HG02571 (cell line): ENCODE measurements around the gene ZFYVE28.
"Not testable (repeated sequence)": the region's sequence is repeated elsewhere in the genome, so short reads cannot be mapped to it uniquely, and the experiment has no call there.

Experiments
- ATAC-seq: cut with Tn5 transposase; IDR thresholded peaks from one replicate; pipeline ENCODE4 v1.9.1; 2021; ENCODE audit warnings: mild to moderate bottlenecking, moderate library complexity; ENCODE audit not compliant: unreplicated experiment

The ZFYVE28 gene

DNA sequence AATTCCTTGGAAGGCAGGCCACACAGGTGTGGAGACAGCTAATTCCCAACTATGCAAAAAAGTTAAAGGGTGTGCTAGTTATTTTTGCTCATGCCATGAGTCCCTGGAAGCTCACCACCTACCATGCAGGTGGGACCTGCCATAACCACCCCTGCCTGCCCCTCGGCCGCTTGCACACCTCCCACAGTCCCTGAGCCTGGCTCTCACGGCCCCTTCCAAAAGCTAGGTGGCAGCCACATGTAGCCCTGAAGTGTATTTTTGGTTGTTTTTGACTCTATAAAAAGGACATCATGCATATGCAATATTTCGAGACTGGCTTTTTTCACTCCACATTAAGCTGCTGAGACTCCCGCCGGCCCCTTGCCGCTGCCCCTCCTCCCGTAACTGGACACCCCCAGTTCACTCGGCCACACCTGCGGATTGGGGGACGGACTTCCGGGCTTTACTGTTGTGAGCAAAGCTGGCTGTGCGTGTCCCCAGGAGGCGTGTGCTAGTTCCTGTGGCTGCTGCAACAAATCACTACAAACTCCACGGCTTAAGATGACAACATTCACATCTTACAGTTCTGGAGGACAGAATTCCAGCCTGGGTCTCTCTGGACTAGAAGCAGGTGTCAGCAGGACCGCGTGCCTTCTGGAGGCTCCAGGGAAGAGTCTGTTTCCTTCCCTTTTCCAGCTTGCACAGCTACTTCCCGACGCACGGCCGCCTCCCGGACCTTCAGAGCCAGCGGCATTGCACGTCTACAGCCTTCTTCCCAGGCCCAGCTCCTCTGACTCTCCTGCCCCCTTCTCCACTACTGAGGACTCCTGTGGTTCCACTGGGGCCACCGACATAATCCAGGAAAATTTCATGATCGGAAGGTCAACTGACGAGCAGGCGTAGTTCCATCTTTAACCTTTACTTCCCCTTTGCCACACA, 24.8 kb downstream of the ZFYVE28 start:
- ATAC-seq: no peak

DNA sequence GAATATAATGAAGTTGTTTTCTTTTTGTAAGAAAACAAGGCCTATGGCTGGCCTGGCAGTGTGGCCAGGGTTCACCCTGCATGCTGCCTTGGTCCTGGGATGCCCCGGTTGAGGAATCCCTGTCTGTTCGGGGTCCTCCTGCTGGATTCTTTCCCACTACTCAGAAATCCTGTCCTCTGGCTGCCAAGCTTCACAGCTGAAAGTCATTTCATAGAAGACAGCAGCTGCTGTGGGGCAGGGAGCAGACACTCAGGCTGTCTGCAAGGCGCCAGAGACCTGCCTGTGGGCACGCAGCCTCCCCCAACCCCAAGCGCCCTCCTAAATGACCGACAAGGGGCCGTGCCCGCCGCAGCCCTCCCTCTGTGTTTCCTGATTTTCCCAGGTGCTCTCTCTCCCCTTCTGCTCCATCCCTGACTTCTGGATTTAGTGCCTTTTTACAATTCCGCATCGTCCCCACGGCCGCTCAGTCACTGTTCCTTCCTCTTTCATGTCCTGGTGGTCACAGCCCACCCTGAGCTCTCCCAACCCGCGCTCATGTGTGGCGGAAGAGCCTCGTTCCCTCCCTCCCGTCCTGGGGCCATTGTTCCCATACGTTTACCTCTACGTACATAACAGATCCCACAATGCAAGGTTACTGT, 27.5 kb downstream of the ZFYVE28 start:
- no peak for ATAC-seq

DNA sequence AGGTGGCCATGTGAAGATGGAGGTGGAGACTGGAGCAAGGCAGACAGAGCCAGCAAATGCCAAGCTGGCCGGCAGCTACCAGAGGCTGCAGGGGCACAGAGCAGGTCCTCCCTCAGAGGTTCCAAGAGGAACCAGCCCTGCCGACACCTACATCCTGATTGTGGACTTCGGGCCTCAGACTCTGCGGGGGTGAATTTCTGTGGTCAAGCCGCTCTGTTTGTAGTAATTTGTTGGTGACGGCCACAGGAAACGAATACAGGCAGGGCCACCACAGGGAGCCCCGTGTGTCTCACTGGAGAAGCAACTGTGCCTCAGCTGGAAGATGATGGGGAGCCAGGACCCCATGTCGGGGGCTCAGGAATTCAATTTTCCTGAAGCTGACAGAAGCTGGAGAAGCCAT, 28.3 kb downstream of the ZFYVE28 start:
- ATAC-seq: no peak

DNA sequence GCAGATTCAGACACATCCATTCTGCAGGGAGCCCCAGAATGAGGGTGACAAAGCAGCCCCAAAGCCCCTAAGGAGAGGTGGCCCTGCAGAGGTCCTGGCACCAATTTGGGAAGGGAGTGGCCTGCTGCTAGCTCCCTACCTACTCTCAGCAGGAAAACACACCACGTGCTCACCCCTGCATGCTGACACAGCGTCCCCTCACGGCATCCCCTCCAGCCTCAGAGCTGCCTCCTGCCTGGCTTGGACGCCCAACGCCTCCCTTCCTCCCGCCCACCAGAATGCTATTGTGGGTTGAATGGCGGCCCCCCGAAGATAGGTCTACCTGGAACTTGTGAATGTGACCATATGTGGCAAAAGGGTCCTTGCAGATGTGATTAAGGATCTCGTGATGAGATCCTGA, 28.8 kb downstream of the ZFYVE28 start:
- ATAC-seq: no peak

DNA sequence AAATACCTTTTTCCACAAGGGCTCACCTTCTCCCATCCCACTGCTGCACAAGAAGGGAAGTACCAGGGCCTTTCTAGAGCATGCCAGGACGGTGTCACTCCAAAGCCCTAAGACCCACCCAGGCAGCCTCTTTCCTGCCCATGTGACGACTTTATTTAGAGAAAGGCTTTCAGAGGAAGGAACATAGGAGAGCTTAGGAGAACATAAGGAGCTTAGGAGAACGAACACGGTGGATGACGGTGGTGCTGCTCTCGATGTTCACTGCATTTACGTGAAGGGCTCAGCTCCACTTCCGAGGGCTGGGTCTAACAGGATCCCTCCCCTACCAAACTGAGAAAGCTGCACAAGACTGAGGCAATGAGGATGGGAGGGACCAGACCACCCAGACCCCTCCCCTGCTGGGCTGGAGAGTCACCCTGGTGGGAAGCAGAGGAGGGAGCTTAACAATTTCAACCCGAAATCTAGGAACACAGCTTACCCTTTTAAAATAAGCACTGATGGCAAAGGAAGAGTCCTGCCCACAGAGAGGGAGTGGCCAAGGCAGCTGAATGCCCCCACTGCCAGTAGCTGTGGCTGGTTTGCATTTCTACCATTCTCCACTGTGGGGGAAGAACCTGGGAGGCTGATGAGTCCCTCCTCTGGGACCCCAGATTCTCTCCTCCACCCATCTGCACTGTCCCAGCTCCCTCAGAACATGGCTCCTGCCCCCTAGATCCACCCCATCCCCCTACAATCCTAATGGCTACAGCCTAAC, 29.8 kb downstream of the ZFYVE28 start:
- ATAC-seq: no peak

DNA sequence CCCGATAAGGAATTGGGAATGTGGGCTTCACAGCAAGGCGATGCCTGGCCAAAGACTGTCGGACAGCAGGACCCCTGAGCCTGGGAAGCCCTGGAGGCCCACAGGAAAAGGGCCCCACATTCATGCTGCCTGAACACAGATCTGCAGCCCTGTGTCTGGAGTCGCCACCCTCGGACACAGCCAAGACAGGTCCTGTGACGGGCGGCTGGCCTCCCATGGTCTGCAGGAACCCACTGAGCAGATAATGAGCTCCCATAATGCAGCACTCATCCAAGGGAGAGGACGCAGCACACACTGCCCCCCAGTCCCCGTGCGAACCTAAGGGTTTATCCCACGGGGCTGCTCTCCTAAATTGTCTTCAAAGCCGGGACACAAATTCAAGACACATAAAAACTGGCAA, 30.6 kb downstream of the ZFYVE28 start:
- no peak for ATAC-seq

DNA sequence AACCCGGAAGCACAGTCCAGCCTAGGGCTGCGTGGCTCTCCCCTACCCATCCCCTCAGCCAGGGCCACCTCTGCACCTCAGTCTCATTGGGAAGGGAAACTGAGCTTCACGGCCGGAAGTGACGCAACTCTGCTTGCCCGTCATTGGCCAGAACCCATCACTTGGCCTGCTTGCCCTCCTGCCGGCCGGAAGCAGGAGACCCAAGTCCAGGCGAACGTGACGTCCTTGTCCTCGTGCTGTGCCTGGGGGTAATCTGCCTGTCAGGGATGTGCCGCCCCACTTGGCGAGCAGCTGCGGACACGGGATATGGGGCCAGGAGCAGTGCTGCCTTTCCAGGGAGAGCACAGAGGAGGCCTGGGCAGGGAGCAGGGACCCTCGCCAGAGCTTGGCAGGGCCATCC, 31.2 kb downstream of the ZFYVE28 start:
- ATAC-seq: no peak

DNA sequence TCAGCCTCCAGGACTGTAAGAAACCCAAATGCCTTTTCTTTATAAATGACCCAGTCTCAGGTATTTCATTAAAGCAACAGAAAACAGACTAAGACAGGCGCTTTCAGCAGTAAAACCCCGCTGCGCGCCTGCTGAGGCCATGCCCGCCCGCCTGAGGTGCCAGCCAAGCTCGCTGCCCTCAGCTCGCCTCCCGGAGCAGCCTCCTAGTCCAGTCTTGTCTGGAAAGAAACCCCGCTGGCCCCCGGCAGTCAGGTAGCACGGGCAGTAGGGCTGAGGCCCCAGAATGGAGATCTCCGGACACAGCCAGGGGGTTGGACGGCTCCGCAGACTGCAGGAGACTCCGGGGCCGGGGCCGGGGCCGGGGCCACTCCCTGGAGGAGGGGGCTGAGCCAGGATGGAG, 31.7 kb downstream of the ZFYVE28 start:
- no peak for ATAC-seq

DNA sequence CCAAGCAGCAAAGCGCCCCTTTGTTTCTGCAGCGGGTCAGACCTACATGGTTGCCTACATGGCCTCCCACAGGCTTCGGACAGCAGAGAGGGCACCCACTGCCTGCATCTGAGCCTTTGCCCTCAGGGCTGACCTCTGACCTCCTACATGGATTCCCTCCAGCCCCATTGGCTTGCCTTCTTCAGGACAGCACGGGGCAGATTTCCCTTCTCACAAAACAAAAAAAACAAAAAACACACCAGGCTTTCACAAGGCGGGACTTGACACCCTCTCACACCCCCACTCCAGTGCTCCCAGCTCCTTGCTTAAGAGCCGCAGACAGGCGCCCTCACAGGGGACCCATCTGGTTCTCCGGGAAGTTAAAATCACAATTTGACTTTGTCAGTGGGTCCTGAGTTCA, 32.9 kb downstream of the ZFYVE28 start:
- no peak for ATAC-seq

DNA sequence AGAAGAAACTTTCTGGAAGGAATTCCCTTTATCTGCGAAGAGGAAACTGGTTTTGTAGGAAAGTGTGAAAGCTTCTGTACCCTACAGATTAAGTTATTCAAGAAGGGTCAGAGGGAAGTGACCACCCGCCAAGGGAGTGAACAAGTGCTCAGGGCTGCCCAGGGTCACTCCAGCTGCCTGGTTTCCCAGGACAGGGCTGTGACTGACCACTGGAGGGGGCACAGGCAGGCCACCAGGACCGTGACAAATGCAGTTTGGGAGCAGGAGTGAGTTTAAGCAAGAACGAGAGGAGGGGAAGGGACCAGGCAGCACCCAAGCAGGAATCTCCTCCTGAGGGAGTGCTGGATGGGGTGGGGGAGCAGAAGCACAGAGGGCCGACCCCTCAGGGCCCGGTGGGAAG, 34.2 kb downstream of the ZFYVE28 start:
- ATAC-seq: no peak

DNA sequence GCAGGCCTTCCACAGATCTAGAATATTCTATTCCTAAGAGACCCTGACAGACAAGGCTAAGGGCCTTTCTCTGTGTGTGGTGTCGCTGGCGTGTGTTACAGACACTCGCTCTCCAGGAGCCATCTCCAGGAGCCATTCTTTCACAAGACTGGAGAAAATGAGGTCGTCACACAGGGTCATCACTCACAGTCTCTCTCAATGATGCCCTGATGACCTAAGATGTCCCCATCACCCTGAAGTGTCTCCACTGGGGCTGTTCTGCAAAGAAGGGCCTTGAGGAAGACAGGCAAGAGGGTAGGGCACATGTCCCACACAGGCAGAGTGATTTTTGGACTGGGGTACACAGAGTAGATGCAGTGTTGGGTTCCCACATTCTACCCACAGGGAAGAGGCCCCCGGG, 34.7 kb downstream of the ZFYVE28 start:
- no peak for ATAC-seq

DNA sequence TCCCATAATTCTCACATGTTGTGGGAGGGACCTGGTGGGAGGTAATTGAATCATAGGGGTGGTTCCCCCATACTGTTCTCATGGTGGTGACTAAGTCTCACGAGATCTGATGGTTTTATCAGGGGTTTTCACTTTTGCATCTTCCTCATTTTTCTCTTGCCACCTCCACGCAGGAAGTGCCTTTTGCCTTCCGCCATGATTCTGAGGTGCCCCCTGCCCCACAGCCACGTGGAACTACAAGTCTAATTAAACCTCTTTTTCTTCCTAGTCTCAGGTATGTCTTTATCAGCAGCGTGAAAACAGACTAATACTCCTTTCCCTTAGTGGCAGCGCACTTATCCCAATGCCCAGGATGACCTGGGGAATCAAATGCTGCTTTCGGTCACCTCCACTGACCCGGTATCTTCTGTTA, 35.2 kb downstream of the ZFYVE28 start:
- ATAC-seq: not testable (repeated sequence)

DNA sequence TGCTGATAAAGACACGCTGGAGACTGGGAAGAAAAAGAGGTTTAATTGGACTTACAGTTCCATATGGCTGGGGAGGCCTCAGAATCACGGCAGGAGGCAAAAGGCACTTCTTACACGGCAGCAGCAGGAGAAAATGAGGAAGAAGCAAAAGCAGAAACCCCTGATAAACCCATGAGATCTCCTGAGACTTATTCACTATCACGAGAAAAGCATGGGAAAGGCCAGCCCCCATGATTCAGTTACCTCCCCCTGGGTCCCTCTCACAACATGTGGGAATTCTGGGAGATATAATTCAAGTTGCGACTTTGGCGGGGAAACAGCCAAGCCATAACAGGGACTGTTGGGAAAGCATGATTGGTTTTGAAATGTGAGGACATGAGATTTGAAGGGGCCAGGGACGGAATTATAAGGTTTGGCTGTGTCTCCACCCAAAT, 35.7 kb downstream of the ZFYVE28 start:
- not testable (repeated sequence) for ATAC-seq

DNA sequence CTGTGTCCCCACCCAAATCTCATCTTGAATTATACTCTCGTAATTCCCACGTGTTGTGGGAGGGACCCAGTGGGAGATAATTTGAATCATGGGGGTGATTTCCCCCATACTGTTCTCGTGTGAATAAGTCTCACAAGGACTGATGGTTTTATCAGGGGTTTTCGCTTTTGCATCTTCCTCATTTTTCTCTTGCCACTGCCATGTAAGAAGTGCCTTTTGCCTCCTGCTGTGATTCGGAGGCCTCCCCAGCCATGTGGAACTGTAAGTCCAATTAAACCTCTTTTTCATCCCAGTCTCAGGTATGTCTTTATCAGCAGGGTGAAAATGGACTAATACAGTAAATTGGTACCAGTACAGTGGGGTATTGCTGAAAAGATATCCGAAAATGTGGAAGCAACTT, 37.9 kb downstream of the ZFYVE28 start:
- not testable (repeated sequence) for ATAC-seq

DNA sequence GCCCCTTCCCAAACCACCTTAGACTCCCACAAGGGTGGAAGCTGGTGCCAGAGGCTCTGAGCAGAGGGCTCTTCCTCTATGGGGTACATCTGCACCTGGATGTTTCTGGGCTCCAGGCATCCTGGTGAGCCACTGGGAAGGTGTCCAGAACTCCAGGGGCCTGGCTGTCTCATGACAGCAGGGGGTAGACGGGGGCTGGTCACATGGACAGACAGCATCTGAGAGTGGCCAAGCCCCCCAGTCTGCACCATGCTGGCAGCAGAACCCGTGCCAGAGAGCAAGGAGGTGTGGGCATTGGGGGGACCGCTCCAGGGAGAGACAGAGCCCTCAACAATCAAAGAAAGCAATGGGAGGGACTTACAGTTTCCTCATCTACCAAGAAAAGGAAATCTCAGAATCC, 39.5 kb downstream of the ZFYVE28 start:
- ATAC-seq: no peak

DNA sequence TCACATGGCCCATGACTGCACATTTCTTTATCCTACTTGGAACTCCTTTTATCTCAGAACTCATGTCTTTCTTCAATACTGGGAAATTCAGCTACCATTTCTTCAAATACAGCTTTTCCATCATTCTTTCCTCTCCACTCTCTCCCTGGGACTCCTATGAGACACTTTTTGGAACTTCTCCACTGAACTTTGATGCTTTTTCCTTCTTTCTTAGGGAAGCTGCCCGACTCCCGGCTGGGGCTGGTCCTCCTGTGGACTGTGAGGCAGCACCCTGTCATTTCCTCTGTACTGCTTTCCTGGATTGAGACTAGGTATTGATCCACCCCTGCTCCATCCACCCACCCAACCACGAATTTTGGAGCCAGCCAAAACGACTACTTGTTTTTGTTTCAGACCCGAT, 40.0 kb downstream of the ZFYVE28 start:
- ATAC-seq: no peak

DNA sequence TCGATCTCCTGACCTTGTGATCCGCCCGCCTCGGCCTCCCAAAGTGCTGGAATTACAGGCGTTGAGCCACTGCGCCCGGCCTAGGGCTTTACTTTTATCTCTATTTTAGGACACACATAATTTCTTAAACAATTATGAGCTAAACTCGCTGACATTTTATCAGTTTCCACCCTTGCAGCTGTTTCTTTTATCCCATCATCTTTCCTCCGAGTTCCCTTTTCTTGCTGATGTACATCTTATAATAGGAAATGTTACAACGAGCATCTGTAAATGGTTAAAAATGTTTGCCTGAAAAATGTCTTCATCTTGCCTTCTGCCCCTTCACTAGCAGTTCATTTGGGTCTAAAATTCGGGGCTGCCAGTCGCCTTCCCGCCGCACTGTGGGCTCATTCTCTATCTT, 41.2 kb downstream of the ZFYVE28 start:
- no peak for ATAC-seq

DNA sequence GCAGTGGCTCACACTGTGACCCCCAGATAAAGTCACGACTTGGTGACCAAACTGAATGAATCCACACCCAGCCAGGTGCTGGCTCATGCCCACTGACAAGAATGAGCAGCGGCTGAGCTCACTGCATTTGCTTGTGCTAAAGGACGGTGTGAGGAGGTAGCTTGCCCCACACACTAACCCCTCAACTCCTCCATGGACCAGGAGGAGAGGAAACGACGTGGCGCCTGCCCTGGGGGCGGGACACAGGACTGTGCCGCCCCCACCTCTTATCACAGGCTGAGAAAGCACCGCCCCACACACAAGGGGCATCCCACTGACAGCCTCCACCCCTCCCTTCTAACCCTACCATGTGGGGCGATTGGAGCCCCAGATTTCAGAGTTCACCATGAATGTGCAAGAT, 43.0 kb downstream of the ZFYVE28 start:
- no peak for ATAC-seq

DNA sequence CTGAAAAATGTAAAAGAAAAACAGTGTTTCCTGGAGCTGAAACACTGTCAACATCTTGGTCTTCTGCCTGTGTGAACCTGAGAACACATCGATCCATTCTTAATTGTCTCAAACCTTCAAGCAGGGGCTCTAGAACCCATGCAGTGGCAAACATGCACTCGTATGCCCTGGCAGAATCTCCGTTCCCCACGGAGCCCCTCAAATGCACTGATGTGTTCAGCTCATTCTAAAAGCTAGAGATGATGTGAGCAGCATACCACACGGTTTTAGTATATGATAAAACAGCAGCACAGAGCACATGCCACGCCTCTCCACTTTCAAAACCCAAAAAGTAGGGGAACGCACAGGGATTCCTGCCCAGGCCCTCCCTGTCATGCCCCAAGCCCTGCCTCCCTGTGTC, 44.9 kb downstream of the ZFYVE28 start:
- ATAC-seq: no peak

DNA sequence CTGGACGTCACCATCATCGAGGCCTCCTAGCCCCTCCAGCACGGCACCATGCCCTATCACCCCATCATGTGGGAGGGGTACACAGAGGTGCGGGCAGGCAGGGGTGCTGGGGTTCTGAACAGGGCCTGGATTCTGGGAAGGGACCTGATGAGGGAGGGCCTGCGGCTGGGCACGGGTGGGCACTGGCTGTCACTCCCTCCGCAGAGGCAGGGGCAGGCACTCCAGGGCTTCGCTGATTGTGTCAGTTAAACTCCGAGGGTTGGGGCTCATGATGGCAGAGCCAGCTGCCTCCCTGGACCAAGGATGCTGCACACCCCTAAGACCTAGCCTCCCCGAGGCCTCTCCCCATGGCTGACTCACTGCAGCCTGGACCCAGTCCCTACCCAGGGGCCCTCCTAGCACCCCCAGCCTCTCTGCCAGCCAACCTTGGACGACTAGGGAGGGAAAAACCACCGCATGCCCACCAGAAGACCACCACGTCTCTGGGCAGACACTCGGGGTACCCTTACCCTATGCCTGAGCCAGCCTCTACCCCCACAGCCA, 45.9 kb downstream of the ZFYVE28 start:
- no peak for ATAC-seq

DNA sequence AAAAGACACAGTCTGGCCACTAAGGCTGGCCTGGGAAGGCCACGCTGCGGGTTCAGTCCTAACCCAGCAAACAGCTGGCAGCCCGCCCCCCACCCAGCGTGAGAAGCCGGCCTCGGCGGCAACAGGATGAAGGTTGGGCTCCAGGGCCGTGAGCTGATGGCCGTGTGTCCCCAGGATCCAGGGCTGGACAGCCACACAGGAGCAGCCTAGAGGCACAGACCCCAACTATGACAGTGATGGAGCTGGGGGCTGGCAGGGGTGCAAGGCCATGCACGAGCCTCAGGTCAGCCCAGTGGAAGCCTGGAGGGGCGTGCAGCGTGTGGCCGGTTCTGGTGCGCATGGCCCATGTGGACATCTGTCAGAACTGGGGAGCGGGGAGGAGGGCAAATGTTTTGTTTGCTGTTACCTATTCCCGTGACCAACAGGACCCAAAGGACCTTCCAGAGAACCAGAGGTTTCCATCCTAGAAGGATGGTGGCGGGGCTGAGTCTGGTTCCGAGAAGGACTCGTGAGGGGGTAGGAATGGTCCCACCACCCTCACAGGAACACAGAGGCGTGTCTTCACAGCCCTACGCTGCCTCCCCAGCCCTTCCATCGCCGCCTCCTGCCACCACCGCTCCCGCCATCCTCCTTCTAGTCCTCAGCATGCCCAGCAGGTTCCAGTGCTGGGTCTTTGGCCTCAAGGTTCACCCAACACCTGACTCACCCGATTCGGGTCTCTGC, 46.5 kb downstream of the ZFYVE28 start:
- no peak for ATAC-seq
